AML-193 (cell line): ENCODE results near the gene THY1.
"Not testable (repeated sequence)": the region's sequence is repeated elsewhere in the genome, so short reads cannot be mapped to it uniquely, and the experiment has no call there.

Experiments
- DNase-seq, 2 experiments: peaks; one replicate each; lab custom pipeline; 2025; lab: John Stamatoyannopoulos, UW

THY1 gene

DNA sequence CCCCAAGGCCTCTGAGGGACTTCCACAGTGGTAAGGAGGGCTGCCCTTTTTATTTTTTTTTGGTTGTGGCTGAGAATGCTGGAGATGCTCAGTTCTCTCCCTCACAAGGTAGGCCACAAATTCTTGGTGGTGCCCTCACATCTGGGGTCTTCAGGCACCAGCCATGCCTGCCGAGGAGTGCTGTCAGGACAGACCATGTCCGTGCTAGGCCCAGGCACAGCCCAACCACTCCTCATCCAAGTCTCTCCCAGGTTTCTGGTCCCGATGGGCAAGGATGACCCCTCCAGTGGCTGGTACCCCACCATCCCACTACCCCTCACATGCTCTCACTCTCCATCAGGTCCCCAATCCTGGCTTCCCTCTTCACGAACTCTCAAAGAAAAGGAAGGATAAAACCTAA, 4.2 kb downstream of the THY1 start:
- no peak for DNase-seq

DNA sequence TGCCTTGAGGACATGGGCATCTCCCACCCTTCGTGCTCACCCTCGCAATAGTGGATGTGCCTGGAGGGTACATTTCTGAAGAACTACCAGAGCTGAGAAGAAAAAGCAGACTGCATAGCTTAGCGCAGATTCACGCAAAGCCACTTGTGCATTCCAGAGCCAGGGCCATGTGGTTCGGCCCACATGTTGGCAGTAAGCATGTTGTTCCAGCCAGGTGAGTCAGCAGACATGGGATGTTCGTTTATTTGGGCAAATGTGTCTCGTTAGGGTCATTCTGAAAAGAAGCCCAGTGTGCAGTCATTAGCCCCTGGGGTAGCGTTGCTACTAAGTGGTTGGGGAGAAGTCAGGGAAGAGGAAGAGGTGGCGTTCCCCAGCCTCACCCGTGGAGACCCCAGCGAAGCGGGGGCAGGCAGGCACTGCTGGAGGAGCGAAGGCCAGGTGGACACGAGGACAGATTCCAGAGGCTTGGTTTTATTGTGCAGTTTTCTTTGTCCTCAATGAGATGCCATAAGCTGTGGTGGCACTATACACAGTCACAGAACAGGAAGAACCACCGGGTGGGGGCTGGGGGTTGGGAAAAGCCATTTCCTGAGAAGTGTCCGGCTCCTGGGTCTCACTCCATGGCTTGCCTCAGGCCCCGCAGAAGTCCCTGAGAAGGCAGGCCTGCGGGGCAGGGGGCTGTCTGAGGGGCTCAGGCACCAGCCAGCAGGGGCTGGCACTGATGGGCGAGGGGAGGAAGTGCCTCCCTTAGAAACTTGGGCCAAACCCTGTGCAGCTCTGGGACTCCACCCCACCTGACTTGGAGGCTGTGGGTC, 5.0 kb downstream of the THY1 start:
- no peak for DNase-seq

DNA sequence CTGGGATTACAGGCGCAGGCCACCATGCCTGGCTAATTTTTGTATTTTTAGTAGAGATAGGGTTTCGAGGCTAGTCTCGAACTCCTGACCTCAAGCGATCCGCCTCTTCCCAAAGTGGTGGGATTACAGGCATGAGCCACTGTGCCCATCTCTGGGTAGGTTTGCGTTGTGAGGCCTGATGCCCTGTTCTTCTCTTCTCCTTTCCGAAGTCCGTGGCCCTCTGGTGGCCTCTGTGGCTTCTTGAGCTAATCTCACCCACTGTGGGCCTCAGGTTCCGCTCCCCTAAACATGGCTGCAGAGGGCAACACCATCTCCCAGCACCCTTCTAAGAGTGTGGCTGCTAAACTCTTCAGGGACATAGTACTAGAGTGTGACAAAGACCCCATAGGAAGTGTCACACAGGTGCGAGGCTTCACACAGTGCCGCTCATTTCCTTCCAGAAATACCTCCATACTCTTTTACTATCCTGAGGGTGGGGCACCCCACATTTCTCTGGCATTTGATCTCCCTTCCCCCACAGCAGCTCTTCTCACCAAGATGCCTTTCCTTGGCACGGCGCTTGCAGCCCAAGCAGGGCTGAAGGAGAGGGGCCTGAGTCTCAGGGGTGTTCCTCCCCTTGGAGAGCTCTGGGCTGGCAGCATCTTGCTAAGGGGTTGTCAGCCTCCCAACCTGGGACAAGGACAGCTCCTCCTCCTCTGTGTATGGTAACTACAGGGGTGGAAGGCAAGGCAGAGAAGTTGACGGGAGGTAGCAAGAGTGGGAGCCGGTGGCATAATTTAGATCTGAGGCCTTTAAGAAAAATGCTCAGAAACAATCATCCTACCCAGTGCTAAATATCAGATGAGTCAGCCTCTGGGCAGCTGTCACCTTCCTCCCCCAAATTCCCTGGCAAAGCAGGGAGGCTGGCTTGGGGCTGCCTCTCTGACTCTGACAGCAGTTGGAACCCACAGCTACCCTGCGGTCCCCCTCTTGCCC, 6.1 kb downstream of the THY1 start:
- DNase-seq: no peak

DNA sequence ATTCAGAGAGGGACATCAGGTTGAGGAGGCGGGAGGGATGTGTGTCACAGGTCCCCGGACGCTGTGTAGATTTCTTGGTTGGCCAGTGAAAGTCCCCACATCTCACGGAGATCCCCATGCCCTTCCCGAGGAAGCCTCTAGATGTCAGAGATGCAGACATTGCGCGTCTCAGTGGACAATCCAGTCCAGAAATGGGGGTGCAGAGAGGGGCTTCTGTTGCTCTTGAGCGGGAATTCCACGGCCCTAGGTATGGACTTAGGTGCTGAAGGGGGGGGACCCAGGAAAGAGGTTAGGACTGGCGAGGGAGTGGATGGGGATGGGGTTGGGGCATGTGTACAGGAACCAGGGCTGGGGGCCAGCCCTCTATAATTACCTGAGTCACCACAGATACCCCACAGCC, 7.0 kb downstream of the THY1 start:
- no peak for DNase-seq

DNA sequence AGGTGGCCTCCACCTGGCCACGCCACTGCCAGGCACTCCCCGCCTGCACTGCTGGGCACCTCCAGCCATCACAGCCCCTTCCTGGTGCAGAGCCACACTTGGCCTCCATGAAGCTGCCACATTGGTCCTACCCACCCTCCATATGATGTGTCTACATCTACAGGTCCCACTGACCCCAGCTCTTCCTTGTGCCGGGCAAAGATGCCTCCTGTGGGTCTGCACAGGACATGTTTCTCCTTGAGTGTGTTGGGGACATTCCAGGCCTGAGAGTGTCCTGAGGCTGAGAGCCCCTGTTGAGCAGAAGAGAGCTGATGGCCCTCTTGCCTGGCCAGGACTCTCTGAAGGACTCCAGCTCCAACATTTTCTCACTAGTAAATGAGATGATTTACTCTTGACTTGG, 7.5 kb downstream of the THY1 start:
- DNase-seq: no peak

DNA sequence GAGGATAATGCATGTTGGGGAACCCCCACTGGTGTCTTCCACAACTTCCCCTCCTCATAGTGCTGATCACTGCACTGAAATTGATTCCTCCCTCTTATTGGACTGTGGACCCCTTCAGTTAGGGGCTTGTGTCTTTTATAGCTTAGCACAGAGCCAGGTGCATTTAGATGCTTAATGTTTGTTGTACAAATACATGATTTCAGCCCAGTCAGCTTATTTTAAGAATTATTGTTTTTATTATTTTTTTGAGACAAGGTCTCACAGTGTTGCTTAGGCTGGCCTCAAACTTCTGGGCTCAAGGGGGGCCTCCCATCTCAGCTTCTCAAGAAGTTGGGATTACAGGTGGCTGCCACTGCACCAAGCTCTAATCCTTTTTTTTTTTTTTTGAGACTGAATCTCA, 8.2 kb downstream of the THY1 start:
- DNase-seq: no peak

DNA sequence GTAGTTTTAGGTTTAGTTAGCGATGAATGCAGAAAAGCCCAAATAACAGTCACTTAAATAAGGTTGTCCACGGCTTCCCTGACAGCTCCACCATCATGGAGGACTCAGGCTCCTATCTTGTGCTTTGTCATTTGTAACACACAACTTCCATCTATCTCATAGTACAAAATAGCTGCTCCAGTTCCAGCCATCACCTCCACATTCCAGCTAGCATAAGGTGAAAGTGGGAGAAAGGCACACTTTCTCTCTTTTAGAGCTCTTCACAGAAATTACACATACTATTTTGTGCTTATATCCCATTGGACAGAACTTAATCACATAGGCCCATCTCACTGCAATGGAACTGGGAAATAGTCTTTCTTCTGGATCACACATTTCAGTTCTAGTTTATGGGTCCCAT, 8.7 kb downstream of the THY1 start:
- no peak for DNase-seq

DNA sequence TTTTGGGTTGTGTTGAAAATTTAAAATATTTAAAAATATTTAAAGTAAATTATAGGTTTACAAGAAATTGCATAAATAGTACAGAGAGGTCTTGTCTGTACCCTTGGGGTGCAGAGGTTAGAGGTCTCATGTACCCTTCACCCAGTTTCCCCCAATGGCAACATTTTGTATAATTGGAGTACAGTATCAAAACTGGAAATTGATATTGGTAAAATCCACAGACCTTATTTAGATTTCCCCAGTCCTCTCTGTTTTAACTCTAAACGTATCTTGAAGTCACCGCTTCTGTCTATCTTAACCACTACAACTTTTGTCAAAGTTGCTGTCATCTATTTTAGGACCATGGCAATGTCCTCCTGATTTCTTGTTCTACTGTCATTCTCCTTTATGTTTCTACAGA, 10.9 kb downstream of the THY1 start:
- no peak for DNase-seq

DNA sequence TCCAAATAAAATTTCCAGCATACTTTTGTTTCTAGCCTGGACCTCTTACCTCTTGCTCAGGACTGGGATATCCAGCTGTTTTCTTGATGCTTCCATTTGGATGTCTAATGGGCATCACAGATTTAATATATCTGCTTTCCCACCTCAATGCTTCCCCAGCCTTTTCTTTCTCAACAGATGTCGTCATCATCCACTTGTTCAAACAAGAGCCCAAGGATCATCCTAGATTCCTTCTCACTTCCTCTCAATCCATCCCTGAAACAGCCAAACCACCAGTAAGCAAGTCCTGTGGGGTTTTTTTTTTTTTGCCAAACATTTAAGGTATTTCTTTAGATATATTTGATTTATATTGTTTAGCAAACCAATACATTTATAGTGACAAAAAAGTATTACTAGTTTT, 12.5 kb downstream of the THY1 start:
- no peak for DNase-seq

DNA sequence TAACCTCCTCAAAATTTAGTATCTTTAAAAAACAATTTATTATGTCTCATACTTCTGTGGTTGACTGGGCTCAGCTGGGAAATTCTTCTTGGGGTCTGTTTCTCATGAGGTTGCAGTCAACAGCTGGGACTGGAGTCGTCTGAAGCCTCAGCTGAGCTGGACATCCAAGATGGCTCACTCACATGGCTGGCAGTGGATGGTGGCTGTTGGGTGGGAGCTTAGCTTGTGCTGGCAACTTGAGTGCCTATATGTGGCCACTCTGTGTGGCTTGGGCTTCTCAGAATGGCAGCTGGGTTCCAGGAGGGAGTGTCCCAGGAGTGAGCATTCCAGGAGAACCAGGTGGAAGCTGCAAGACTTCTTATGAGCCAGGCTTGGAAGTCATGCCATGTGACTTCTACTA, 13.2 kb downstream of the THY1 start:
- no peak for DNase-seq

DNA sequence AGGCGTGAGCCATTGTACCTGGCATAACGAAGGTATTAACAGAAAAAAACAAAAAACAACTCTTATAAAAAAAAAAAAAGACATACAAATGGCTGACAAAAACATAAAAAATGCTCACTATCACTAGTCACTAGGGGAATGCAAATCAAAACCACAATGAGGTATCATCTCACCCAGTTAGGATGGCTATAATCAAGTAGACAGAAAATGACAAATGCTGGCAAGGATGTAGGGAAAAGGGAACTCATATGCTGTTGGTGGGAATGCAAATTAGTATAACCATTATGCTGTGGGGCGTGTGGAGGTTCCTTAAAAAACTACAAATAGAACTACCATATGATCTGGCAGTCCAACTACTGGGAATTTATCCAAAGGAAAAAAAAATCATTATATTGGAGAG, 17.0 kb downstream of the THY1 start:
- DNase-seq: no peak

DNA sequence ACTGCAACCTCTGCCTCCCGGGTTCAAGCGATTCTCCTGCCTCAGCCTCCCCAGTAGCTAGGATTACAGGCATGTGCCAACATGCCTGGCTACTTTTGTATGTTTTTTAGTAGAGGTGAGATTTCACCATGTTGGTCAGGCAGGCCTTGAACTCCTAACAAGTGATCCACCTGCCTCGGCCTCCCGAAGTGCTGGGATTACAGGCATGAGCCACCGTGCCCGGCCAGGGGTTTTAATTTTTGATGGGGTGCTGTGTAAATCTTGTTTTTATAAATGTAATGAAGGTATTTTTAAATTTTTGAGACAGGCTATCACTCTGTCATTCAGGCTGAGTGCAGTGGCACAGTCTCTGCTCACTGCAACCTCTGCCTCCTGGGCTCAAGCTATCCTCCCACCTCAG, 17.5 kb downstream of the THY1 start:
- DNase-seq: not testable (repeated sequence)

DNA sequence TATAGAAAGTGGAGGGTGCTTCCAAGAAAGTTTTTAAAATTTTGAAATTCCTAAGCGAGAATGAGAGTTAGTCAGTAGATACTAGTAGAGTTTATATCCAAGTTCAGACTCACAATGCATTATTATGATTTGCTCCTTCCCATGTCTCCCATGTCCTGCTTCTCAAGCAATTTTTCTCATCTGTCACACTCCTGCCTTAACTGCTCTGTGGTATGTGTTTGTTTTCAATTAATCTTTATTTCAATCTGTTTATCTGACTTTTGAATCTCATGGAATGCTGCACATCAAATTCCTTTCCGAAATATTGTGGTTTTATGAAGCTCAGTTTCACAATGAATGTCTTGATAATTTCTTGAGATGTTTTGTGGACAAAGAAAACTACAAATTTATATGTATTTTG, 18.1 kb downstream of the THY1 start:
- DNase-seq: no peak

DNA sequence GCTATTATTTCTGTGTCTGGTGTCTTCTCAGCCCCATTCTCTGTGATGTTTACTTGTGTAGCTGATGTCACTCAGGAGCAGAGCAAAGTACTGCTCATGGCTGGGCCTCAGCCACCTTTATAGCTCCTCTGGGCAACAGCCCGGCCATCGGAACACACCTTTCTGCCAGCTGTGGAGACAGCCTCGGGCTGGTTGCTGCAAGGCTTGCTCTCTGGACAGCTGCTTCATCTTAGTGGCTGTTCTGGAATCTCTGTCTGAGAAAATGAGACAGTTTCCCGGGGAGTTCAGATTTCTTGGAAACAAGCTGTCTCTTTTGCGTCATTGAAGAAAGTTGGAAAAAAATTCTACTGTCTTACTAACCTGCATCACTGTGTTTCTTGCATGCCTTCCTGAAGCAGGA, 20.0 kb downstream of the THY1 start:
- no peak for DNase-seq

DNA sequence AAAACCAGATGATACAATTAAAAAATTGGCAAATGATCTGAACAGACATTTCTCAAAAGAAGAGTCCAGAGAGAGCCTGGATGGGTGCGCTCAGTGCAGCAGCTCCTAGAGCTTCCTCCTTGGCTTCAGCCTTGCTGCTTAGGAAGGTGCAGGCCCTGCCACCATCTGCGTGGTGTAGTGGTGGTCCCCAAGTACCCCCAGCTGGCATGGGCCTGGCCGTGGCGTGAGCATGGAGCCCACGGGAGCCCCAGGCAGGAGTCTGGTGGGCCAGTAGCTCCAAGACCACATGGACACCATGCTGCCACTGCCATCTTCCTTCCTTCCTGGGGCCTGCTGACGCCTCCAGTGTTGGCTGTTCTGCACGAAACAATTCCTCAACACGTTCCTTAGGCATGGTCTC, 20.5 kb downstream of the THY1 start:
- DNase-seq: no peak

DNA sequence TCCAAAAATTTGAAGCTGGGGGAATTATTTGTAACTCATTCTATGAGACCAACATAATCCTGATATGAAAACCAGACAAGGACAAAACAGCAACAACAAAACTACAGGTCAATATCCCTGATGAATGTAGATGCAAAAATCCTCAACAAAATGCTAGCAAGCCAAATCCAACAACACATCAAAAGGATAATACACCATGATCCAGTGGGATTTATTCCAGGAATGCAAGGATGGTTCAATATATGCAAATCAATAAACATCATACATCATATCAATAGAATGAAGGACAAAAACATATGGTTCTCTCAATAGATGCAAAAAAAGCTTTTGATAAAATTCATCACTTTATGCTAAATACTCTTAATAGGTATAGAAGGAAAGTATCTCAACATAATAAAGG, 22.1 kb downstream of the THY1 start:
- DNase-seq: no peak

DNA sequence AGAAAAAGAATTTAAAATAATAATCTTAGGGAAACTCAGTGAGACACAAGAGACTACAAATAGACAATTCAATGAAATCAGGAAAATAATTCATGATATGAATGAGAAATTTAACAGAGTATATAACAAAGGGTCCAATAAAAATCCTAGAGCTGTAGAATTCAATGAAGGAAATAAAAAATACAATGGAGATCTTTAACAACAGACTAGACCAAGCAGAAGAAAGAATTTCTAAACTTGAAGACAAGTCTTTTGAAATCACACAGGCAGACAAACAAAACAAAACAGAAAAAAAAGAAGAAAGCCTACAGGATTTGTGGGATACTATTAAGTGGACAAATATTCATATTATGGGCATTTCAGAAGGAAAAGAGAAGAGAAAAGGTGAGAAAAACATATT, 25.2 kb downstream of the THY1 start:
- DNase-seq: no peak

DNA sequence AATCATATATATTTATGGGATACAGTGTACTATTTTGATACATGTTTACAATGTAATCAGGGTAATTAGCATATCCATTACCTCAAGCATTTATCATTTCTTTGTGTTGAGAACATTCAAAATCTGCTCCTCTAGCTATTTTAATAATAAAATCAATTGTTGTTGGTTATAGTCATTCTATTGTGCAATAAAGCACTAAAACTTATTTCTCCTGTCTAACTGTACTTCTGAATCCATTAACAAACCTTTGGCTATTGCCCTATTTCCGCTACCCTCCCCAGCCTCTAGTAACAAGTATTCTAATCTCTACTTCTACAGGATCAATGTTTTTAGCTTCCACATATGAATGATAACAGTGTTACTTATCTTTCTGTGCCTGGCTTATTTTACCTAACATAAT, 26.1 kb downstream of the THY1 start:
- no peak for DNase-seq

DNA sequence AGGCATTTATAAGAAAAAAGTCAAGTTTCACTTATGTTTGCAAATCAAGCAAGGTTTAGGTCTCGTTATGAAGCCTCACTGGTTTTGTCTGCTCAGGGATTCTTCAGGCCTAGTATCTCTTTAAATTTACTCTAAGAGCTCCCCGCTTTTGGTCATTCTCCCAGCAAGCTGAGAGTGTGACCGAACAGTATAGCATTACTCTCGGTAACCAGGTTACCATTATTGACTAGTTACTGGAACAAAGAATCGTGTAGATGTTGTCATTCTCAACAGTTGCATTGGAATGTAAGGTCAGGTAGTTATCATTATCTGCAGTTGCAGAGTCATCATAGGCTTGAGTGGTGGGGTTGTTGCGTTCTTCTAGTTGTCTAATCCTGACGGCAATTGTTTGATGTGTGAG, 31.7 kb downstream of the THY1 start:
- DNase-seq: no peak

DNA sequence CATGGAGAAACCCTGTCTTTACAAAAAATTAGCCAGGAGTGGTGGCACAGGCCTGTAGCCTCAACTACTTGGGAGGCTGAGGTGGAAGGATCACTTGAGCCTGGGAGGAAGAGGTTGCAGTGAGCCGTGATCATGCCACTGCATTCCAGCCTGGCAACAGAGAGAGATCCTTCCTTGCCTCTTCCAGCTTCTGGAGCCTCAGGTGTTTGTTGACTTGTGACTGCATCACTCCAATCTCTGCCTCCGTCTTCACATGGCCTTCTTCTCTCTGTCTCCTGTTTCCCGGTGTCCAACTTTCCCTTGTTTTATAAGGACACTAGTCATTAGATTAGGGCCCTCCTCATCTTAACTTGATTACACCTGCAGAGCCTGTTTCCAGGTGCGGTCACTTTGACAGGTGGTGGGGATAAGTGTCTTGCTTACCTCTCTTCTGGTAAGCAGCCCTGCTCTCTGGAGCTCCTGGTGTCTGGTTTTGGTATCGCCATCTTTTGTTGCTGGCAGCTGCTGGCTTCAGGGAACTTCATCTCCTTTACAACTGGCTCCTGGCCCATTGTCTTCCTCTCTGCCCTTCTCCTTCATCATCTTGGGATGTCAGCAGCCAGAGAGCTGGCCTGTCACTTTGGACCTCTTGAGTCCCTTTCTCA, 33.2 kb downstream of the THY1 start:
- DNase-seq: no peak

DNA sequence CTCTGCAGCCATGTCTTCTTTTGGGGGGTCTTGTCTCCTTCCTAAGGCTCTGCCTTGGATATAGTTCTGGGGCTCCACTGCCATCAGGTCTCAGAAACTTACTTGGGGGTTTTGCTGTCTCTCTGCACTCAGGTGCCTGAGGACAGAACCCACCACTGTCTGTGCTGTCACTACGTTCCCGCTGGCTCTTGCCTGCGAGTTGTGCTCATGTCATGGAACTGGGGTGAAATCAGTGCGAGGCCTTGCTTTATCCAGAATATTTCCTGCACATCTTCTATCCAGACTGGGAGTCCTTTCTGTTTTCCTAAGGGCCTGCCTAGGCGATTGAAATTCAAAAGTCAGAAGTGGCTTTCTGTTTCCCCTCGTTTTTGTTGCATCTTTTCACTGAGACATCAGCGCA, 34.9 kb downstream of the THY1 start:
- DNase-seq: no peak

DNA sequence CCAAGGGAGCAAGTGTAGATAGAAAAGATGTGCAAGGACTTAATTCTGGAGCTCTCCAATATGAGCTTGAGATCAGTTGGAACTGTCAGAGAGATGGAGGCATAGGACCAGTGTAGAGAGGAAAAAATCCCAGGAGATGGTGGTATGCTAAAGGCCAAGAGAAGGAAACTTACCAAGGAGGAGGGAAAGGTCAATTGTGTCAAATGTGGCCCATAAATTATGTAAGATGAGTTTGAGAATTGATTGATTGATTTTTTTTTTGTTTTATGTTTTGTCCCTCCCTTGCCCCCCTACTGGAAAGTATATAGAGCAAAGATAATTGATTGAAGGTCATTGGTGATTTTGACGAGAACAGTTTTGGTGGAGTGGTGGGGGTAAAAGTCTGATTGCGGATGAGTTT, 38.6 kb downstream of the THY1 start:
- DNase-seq: no peak

DNA sequence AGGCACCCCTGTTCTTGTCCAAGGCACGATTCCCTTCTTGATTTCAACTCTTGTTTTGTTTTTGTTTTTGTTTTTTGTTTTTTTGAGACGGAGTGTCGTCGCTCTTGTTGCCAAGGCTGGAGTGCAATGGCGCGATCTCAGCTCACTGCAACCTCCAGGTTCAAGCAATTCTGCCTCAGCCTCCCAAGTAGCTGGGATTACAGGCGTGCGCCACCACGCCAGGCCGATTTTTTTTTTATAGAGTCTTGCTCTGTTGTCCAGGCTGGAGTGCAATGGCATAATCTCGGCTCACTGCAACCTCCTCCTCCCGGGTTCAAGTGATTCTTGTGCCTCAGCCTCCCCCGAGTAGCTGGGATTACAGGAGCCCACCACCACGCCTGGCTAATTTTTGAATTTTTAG, 40.5 kb downstream of the THY1 start:
- DNase-seq: not testable (repeated sequence)
